HG02588 (cell line): ENCODE data around the gene ZNF587.
"Not testable (repeated sequence)": the region's sequence is repeated elsewhere in the genome, so short reads cannot be mapped to it uniquely, and the experiment has no call there.

ENCODE experiments used
- ATAC-seq: cut with Tn5 transposase; IDR thresholded peaks from one replicate; pipeline ENCODE4 v1.9.1; 2021; ENCODE audit warnings: mild to moderate bottlenecking, moderate library complexity; ENCODE audit not compliant: unreplicated experiment

Gene ZNF587

GRCh38 chr19:57849666-57850473 is at the start of gene ZNF587:
Gene ZNF587 (plus strand): TSS chr19:57849859. CDS start chr19:57850039, 180 bp downstream.
- peak; percentile 91 for ATAC-seq

- no peak for ATAC-seq
Measured at GRCh38 chr19:57800696-57801095, 49.0 kb upstream of the ZNF587 start.

GRCh38 chr19:57802269-57802668 is 47.4 kb upstream of the ZNF587 start:
- no peak for ATAC-seq

- no peak for ATAC-seq
Measured at GRCh38 chr19:57803265-57803593, 46.4 kb upstream of the ZNF587 start.

GRCh38 chr19:57803594-57804325 is 45.9 kb upstream of the ZNF587 start:
- ATAC-seq: no peak

DNA sequence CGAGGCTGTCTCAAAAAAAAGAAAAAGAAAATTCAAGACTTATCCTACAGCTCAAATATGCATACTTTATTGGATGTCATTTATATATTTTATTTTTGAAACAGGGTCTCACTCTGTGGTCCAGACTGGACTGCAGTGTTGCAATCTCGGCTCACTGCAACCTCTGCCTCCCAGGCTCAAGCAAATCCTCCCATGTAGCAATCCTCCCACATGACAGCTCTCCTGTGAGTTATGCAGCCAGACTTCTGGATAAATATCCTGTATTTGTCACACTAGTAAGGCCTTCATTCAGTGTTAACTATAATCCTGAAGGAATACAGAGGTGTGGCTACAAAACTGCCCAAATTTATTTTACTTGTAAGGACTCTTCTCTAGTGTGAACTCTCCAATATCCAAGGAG is 42.1 kb upstream of the ZNF587 start:
- ATAC-seq: no peak

DNA sequence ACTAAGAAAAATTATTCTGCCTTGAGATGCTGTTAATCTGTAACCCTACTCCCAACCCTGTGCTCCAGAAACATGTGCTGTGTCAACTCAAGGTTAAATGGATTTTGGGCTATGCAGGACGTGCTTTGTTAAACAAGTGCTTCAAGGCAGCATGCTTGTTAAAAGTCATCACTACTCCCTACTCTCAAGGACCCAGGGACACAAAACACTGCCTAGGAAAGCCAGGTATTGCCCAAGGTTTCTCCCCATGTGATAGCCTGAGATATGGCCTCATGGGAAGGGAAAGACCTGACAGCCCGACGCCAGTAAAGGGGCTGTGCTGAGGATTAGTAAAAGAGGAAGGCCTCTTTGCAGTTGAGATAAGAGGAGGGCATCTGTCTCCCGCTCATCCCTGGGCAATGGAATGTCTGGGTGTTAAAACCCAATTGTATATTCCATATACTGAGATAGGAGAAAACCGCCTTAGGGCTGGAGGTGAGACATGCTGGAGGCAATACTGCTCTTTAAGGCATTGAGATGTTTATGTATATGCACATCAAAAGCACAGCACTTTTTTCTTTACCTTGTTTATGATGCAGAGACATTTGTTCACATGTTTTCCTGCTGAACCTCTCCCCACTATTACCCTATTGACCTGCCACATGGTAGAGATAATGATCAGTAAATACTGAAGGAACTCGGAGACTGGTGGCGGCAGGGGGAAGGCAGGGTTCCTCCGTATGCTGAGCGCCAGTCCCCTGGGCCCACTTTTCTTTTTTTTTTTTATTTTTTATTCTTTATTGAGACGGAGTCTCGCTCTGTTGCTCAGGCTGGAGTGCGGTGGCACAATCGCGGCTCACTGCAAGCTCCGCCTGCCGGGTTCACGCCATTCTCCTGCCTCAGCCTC is 39.0 kb upstream of the ZNF587 start:
- not testable (repeated sequence) for ATAC-seq

DNA sequence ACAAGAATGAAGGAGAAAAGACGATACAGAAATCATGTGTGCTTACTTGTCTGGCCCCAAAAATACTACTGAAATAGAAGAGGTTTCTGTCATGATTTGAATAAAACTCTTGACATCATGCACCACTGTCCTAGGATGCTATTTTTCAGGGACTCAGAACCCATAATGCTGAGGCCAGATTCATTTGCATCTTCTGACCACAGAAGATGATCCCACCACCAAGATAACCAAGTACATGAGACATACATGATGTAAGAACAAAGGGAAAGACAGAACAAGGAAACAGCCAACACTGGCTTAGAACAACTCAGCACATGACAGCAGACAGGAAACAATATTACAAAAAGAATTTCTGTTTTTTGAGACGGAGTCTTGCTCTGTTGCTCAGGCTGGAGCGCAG is 37.4 kb upstream of the ZNF587 start:
- ATAC-seq: no peak

GRCh38 chr19:57812975-57813820 is 36.5 kb upstream of the ZNF587 start:
- not testable (repeated sequence) for ATAC-seq

- ATAC-seq: no peak
Measured at GRCh38 chr19:57813919-57814504, 35.6 kb upstream of the ZNF587 start.

DNA sequence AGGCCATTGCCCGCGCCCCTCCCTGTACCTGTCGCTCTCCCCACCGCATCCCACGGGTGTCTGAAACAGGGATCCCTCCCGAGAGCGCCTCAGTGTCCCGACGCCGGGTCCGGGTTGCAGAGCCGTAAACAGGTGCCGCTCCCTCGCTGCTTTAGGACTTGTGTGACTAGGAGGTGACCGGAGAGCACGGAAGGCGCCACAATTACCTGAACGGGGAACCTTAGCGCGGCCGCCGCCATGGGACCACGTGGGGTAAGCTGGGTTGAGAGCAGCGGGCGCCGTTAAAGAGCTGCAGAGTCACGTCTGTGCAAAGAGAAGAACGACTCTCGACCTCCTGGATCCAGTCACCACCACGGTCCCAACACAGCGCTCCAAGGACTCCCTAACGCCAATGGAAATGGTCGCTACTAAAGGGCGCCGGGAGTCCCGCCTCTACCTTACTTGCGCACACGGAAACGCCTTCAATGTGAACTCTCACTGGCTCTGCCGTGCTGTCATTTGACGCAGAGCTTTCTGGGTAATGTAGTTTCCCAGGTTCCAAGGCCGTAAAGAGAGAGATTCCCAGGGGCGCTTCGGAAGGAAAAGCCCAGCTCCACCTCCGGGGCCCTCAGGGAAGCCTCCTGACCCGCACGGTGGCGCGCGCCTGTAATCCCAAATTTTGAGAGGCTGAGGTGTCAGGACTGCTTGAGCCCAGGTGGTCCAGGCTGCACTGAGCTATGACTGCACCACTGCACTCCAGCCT is 35.0 kb upstream of the ZNF587 start, which contains the start of gene ZNF552:
ZNF552 (minus strand) TSS at position 409 of the 742 bp plus-strand sequence; CDS start at position 239, 170 bp downstream.
- ATAC-seq: peak; percentile 73

GRCh38 chr19:57815247-57816075 is 34.2 kb upstream of the ZNF587 start:
- ATAC-seq: no peak

DNA sequence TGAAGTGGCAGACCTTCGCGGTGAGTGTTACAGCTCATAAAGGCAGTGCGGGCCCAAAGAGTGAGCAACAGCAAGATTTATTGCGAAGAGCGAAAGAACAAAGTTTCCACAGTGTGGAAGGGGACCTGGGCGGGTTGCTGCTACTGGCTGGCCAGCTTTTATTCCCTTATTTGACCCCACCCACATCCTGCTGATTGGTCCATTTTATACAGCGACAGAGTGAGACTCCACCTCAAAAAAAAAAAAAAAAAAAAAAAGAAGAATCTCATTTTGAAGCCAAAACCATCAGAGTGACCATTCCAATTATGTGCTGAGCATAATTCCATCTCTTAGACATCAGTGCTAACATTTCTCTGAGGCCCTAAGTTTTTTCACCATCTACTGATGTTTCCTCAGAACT is 33.0 kb upstream of the ZNF587 start:
- ATAC-seq: no peak

DNA sequence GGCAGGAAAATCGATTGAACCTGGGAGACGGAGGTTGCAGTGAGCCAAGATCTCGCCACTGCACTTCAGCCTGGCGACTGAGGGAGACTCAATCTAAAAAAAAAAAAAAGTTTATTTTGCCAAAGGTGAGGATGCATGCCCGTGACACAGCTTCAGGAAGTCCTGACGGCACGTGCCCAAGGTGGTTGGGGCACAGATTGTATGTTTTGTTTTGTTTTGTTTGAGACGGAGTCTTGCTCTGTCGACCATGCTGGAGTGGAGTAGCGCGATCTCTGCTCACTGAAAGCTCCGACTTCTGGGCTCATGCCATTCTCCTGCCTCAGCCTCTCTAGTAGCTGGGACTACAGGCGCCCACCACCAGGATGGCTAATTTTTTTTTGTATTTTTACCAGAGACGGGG is 31.7 kb upstream of the ZNF587 start:
- ATAC-seq: no peak

DNA sequence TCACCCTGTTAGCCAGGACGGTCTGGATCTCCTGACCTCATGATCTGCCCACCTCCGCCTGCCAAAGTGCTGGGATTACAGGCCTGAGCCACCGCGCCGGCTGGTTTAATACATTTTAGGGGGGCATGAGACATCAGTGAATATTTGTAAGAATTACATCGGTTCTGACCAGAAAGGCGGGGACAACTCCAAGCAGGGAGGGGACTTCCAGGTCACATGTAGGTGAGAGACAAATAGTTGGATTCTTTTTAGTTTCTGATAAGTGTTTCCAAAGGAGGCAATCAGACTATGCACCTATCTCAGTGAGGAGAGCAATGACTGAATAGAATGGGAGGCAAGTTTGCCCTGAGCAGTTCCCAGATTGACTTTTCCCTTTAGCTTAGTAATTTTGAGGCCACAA is 31.3 kb upstream of the ZNF587 start:
- ATAC-seq: no peak

DNA sequence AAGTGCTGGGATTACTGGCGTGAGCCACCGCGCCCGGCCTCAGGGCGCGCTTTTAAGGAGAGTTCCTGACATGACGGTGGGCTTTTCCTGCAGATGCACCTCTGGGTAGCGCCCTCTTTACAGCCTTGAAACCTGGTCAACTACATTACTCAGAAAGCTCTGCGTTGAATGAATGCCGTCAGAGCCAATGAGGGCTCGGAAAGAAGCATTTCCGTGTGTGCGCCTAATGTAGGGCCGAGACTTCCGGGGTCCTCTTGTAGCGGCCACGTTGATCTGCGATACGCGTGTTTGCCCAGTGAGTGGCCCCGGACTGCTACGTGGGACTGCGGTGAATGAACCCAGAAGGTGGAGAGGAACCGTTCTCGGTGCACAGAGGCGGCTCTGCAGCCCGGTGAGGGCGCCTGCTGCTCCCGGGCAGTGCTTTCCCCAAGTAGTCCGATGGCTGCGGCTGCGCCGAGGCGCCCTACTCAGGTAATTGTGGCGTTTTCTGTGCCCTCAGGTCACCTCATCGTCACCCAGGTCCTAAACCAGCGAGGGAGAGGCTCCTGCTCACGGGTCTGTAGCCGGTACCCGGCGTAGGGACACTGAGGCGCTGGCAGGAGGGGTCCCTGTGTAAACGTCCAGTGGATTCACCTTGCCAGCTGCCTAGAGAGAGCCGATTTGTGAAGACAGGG is 30.0 kb upstream of the ZNF587 start:
- ATAC-seq: peak; percentile 80

GRCh38 chr19:57820599-57820998 is 29.1 kb upstream of the ZNF587 start:
- ATAC-seq: no peak

- not testable (repeated sequence) for ATAC-seq
Measured at GRCh38 chr19:57821095-57821494, 28.6 kb upstream of the ZNF587 start.
